PC-3 (cell line): ENCODE data around the gene AXIN2. TPM values are rescaled to one million over a fixed set of nuclear protein-coding genes. Genes with fewer than 3 reads are reported as not detected.
A peak's percentile ranks its signal among the peaks of the same experiment; 100 is the strongest.

Experiments used
- ATAC-seq: fragments of 200-7000 bp; cut with Tn5 transposase; 2 replicates; pipeline ENCODE4 v1.9.1; 2020; ENCODE audit warnings: mild to moderate bottlenecking, moderate library complexity
- BruUV-seq: library from RNA; stranded (reverse); fragments of 400-500 nt; replicated peaks from 2 replicates; lab custom pipeline; 2021; lab: Mats Ljungman, UMichigan
- CTCF ChIA-PET: fragments of 300-600 bp; sonication (Branson Sonifier 250); formaldehyde crosslinking; loops from one replicate; lab custom pipeline; 2022; ENCODE audit warnings: antibody characterized with exemption; lab: Charles Lee
- POLR2A ChIA-PET: fragments of 300-600 bp; sonication (Branson Sonifier 250); formaldehyde crosslinking; loops from one replicate; lab custom pipeline; 2022; ENCODE audit warnings: antibody characterized with exemption; ENCODE audit not compliant: unreplicated experiment; lab: Charles Lee
- DNase-seq: peaks from one replicate; pipeline ENCODE4 v3.0.0-alpha.2; 2015
- H2AFZ ChIP-seq: fragments of 300-600 bp; sonication (generic); 2 replicates; pipeline ENCODE4 v1.6.0; 2016; ENCODE audit warnings: antibody characterized with exemption, low read length
- H3F3A ChIP-seq: fragments of 300-600 bp; sonication (generic); one replicate; pipeline ENCODE4 v1.6.0; 2017; ENCODE audit warnings: antibody characterized with exemption, low read length, control low read depth, mild to moderate bottlenecking; ENCODE audit not compliant: unreplicated experiment
- H3K27ac ChIP-seq: fragments of 300-600 bp; sonication (generic); 2 replicates; pipeline ENCODE4 v1.5.1; 2016; ENCODE audit warnings: mild to moderate bottlenecking, low read length
- H3K27me3 ChIP-seq: fragments of 300-600 bp; sonication (generic); 2 replicates; pipeline ENCODE4 v1.6.1; 2016; ENCODE audit warnings: low read length, mixed read lengths
- H3K36me3 ChIP-seq: fragments of 300-600 bp; sonication (generic); 2 replicates; pipeline ENCODE4 v1.6.1; 2016; ENCODE audit warnings: low read depth, mixed run types, low read length, mixed read lengths
- H3K4me1 ChIP-seq: fragments of 300-600 bp; sonication (generic); 2 replicates; pipeline ENCODE4 v1.5.1; 2016; ENCODE audit warnings: low read length; ENCODE audit not compliant: insufficient read depth
- H3K4me2 ChIP-seq: fragments of 300-600 bp; sonication (generic); 2 replicates; pipeline ENCODE4 v1.6.0; 2016; ENCODE audit warnings: low read length
- H3K4me3 ChIP-seq: fragments of 300-600 bp; sonication (generic); 2 replicates; pipeline ENCODE4 v1.5.1; 2016; ENCODE audit warnings: mild to moderate bottlenecking, low read length, mixed read lengths
- H3K79me2 ChIP-seq: fragments of 300-600 bp; sonication (generic); 2 replicates; pipeline ENCODE4 v1.6.1; 2017; ENCODE audit warnings: low read length, mixed read lengths
- H3K9ac ChIP-seq: fragments of 300-600 bp; sonication (generic); 2 replicates; pipeline ENCODE4 v1.6.0; 2016; ENCODE audit warnings: mild to moderate bottlenecking, low read length
- H3K9me2 ChIP-seq: fragments of 300-600 bp; sonication (generic); replicated peaks from 2 replicates; pipeline ENCODE4 v1.6.1; 2016; ENCODE audit warnings: mixed run types, low read length, mixed read lengths
- H3K9me3 ChIP-seq: fragments of 300-600 bp; sonication (generic); 2 replicates; pipeline ENCODE4 v1.6.1; 2016; ENCODE audit warnings: low read length, mixed read lengths
- H4K20me1 ChIP-seq: fragments of 300-600 bp; sonication (generic); 2 replicates; pipeline ENCODE4 v1.6.1; 2016; ENCODE audit warnings: low read length, mixed read lengths
- EZH2 ChIP-seq: fragments of 300-600 bp; sonication (generic); IDR thresholded peaks from one replicate; pipeline ENCODE4 v1.6.1; 2017; ENCODE audit warnings: antibody characterized with exemption, mild to moderate bottlenecking, low read length; ENCODE audit not compliant: unreplicated experiment
- EZH2phosphoT487 ChIP-seq: fragments of 300-600 bp; sonication (generic); IDR thresholded peaks from 2 replicates; pipeline ENCODE4 v1.6.1; 2018; ENCODE audit warnings: mild to moderate bottlenecking, antibody characterized with exemption, low read length, borderline replicate concordance
- intact Hi-C: fragments of 100-400 bp; cut with micrococcal nuclease; formaldehyde crosslinking; loops from 2 replicates; pipeline ENCODE4 v1.9.0; 2023
- total RNA-seq: library from RNA; depleted of rRNA; stranded (reverse); fragments of >200 nt; gene quantifications from 2 replicates; pipeline ENCODE4 v1.2.3, GENCODE V29; 2014
- TF ChIP-seq, protein P1 (sequence below): fragments of 300-600 bp; sonication (generic); conservative IDR thresholded peaks from 2 replicates; pipeline ENCODE4 v1.5.1; 2017; ENCODE audit warnings: antibody characterized with exemption, low read depth, mild to moderate bottlenecking, low read length

AXIN2 gene
- total RNA-seq, 1 experiment from 2014 or later = 2.0 TPM

DNA sequence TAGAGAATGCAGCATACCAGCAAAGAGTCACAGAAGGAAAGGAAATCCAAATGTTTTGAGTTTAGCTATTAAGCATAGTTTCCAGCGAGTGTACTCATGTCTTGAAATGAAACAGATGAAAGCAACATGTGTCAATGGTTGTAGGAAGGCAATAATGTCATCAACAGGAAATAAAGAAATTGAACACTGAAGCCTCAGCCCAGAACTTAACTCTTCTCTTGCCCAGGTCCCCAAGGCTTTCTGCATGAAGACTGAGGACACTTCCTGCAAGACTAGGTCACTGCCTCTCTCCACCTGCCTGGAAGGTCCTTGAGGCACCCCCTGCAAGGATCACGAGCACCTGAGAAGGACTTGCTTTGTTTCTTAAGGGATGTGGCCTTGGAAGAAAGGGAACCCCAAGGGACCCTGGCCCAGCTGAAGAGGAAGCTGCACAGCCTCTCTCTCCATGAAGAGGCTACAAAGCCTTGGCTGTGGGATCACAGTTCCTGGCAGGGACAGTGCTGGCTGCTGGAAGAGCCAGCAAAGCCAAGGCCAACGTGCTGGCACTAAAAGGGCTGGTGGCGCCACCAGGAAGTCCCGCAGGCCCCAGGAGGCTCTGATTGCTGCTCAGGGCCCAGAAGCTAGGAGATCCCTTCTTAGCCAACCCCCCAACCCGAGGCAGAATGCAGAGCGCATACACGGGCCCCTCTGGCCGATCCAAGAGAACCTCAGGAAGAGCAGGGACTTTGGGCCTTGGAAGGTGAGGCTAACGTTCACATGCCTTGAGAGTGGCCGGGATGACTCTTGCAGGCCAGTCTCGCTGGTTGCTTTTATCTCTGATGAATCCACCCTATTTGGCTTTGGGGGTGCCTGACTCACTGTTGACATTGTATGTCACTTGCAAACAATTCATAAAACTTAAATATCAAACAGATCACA, 23.4 kb upstream of the AXIN2 start:
- H3F3A ChIP-seq = no peaks in the 10 kb centered on the region
- BruUV-seq = no TSS peak
- H3K27ac ChIP-seq = peak overlapping the region; percentile 31
- no peaks in the 10 kb centered on the region for H3K9me2 ChIP-seq
- intact Hi-C loops = no loop called here
- DNase-seq = peak; percentile 89
- peaks cover 19% of the 10 kb centered on the region for H3K4me1 ChIP-seq
- no peaks in the 10 kb centered on the region for H3K79me2 ChIP-seq
- CTCF ChIA-PET = no interaction called here
- peak; percentile 95 for ATAC-seq
- H3K36me3 ChIP-seq = no peaks in the 10 kb centered on the region
- no peak for TF ChIP-seq EZH2
- TF ChIP-seq EZH2phosphoT487 = no peak
- TF ChIP-seq, protein P1, sequence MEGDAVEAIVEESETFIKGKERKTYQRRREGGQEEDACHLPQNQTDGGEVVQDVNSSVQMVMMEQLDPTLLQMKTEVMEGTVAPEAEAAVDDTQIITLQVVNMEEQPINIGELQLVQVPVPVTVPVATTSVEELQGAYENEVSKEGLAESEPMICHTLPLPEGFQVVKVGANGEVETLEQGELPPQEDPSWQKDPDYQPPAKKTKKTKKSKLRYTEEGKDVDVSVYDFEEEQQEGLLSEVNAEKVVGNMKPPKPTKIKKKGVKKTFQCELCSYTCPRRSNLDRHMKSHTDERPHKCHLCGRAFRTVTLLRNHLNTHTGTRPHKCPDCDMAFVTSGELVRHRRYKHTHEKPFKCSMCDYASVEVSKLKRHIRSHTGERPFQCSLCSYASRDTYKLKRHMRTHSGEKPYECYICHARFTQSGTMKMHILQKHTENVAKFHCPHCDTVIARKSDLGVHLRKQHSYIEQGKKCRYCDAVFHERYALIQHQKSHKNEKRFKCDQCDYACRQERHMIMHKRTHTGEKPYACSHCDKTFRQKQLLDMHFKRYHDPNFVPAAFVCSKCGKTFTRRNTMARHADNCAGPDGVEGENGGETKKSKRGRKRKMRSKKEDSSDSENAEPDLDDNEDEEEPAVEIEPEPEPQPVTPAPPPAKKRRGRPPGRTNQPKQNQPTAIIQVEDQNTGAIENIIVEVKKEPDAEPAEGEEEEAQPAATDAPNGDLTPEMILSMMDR = no peak
- no peak overlapping the region for H2AFZ ChIP-seq
- H3K4me3 ChIP-seq = no peak overlapping the region
- H3K4me2 ChIP-seq = peak overlapping the region; percentile 1; the same call in 1 of the 2 replicates
- no peak overlapping the region for H3K9ac ChIP-seq
- no peaks in the 10 kb centered on the region for H3K27me3 ChIP-seq
- POLR2A ChIA-PET = no interaction called here
- no peaks in the 10 kb centered on the region for H3K9me3 ChIP-seq
- H4K20me1 ChIP-seq = no peaks in the 10 kb centered on the region

DNA sequence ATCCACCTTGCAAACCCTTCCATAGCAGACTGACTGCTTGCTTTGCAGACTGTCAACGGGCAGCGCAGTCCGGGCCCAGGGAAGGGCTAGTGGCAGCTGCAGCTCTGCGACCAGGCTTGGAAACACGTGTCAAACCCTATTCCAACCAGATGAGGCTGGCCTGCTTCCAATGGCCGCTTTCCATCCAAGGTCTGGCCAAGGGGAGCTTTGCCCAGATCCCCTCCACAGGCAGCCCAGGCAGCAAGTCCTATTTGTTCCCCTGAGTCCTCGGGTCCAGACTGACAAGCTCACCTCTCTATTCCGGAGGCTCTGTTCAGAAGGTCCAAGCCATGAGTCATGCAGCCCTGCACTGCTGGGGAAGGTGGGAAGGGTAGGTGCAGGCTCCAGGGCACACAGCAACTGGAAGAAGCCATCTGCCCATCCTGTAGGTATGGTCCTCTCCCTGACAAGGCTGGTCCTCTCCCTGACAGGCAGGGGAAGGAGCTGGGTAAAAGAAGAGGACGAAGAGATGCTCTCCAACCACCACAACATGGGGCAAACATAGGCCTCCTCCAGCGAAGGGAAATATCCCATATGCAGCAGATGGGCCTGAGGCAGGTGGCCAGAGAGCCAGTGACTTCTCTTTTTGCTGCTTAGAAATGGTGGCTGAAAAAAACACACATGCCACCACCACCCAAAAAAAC, 22.6 kb upstream of the AXIN2 start:
- H3K27ac ChIP-seq = no peak overlapping the region
- DNase-seq = no peak
- H2AFZ ChIP-seq = no peak overlapping the region
- ATAC-seq = no peak
- ChIA-PET CTCF (no interaction called here), POLR2A (no interaction called here)
- H3K9ac ChIP-seq = no peak overlapping the region
- H3K4me1 ChIP-seq = peaks cover 19% of the 10 kb centered on the region
- no peaks in the 10 kb centered on the region for H3K9me2 ChIP-seq
- BruUV-seq = no TSS peak
- no peaks in the 10 kb centered on the region for H3K9me3 ChIP-seq
- TF ChIP-seq EZH2phosphoT487 = no peak
- no peak for TF ChIP-seq EZH2
- TF ChIP-seq, protein P1 = no peak
- no peaks in the 10 kb centered on the region for H4K20me1 ChIP-seq
- H3K36me3 ChIP-seq = no peaks in the 10 kb centered on the region
- H3K27me3 ChIP-seq = no peaks in the 10 kb centered on the region
- no peaks in the 10 kb centered on the region for H3F3A ChIP-seq
- no peak overlapping the region for H3K4me3 ChIP-seq
- intact Hi-C loops = no loop called here
- H3K79me2 ChIP-seq = no peaks in the 10 kb centered on the region
- no peak overlapping the region for H3K4me2 ChIP-seq
